Measurements from ENCODE around the gene FLT4.
A peak's percentile ranks its signal among the peaks of the same experiment; 100 is the strongest.

FLT4 gene

GRCh38 chr5:180640861-180641565, 8.4 kb downstream of the FLT4 start:
- no peak for DNase-seq

- DNase-seq = no peak
Observed at GRCh38 chr5:180640611-180640860, 8.9 kb downstream of the FLT4 start.

GRCh38 chr5:180639741-180640610, 9.4 kb downstream of the FLT4 start:
- DNase-seq = no peak

GRCh38 chr5:180639287-180639686, 10.1 kb downstream of the FLT4 start:
- no peak for DNase-seq

- no peak for DNase-seq
Observed at GRCh38 chr5:180637962-180638680, 11.3 kb downstream of the FLT4 start.

- DNase-seq = peak; percentile 10
Observed at GRCh38 chr5:180636403-180637075, 12.9 kb downstream of the FLT4 start.

GRCh38 chr5:180636016-180636402, 13.4 kb downstream of the FLT4 start:
- no peak for DNase-seq

GRCh38 chr5:180633283-180634177, 15.9 kb downstream of the FLT4 start:
- DNase-seq = no peak

GRCh38 chr5:180632768-180633167, 16.6 kb downstream of the FLT4 start:
- no peak for DNase-seq

GRCh38 chr5:180631549-180632383, 17.6 kb downstream of the FLT4 start:
- no peak for DNase-seq

GRCh38 chr5:180630426-180630825, 19.0 kb downstream of the FLT4 start:
- no peak for DNase-seq

GRCh38 chr5:180629831-180630382, 19.5 kb downstream of the FLT4 start:
- no peak for DNase-seq

GRCh38 chr5:180628827-180629750, 20.3 kb downstream of the FLT4 start:
- DNase-seq = no peak

- DNase-seq = no peak
Observed at GRCh38 chr5:180628211-180628610, 21.2 kb downstream of the FLT4 start.

- no peak for DNase-seq
Observed at GRCh38 chr5:180627386-180628120, 21.8 kb downstream of the FLT4 start.

GRCh38 chr5:180626661-180627385, 22.6 kb downstream of the FLT4 start:
- DNase-seq = no peak

GRCh38 chr5:180625791-180626660, 23.4 kb downstream of the FLT4 start:
- DNase-seq = no peak
